ENCODE results near the gene CRTC1.
A peak's percentile ranks its signal among the peaks of the same experiment; 100 is the strongest.

Gene CRTC1

GRCh38 chr19:18781885-18782527 lies 98.5 kb downstream of the CRTC1 start:
- TF ChIP-seq, protein P1, sequence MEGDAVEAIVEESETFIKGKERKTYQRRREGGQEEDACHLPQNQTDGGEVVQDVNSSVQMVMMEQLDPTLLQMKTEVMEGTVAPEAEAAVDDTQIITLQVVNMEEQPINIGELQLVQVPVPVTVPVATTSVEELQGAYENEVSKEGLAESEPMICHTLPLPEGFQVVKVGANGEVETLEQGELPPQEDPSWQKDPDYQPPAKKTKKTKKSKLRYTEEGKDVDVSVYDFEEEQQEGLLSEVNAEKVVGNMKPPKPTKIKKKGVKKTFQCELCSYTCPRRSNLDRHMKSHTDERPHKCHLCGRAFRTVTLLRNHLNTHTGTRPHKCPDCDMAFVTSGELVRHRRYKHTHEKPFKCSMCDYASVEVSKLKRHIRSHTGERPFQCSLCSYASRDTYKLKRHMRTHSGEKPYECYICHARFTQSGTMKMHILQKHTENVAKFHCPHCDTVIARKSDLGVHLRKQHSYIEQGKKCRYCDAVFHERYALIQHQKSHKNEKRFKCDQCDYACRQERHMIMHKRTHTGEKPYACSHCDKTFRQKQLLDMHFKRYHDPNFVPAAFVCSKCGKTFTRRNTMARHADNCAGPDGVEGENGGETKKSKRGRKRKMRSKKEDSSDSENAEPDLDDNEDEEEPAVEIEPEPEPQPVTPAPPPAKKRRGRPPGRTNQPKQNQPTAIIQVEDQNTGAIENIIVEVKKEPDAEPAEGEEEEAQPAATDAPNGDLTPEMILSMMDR (IDR thresholded peaks at IDR 0.05; ENCODE audit: low read depth, low read length) = no peak
- no peak for DNase-seq (ENCODE audit: low read depth in 2 of 2)
- no peak overlapping the region for H3K4me3 ChIP-seq (replicated peaks in 1 of 2; ENCODE audit: low read depth in 2 of 2, low read length in 2 of 2)

DNA sequence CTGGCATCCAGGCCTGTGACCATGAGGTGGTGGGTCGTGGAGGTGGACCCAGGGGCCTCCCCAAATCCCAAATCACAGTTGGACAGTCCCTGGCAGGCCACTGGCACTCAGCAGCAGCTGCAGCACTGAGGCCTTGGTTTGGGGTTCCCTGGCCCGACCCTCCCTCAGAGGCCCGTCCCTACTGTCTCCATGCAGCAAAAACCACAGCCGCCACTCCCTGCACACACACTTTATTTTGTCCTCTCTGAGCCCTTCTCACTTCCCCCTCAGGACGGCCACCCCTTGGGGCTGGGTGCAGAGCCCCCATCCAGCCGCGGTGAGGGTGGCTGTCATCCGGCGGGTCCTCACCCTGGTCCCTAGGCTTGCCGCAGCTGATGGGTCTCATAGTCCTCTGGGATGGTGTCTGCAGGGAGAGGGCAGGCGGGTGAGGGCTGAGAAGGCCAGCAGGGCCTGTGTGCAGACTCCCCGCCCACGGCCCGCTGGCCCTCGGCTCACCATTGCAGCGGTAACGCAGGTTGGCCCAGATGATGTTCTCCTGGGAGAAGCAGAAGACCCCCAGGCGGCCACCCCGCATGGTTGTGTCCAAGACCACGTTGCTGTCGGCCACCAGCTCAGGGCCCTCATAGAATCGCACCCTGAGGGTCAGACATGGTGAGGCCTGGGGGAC lies 99.2 kb downstream of the CRTC1 start:
- no peak overlapping the region for H3K4me3 ChIP-seq (replicated peaks in 1 of 2; ENCODE audit: low read depth in 2 of 2, low read length in 2 of 2)
- TF ChIP-seq, protein P1 (IDR thresholded peaks at IDR 0.05; ENCODE audit: low read depth, low read length) = no peak
- no peak for DNase-seq (ENCODE audit: low read depth in 2 of 2)

DNA sequence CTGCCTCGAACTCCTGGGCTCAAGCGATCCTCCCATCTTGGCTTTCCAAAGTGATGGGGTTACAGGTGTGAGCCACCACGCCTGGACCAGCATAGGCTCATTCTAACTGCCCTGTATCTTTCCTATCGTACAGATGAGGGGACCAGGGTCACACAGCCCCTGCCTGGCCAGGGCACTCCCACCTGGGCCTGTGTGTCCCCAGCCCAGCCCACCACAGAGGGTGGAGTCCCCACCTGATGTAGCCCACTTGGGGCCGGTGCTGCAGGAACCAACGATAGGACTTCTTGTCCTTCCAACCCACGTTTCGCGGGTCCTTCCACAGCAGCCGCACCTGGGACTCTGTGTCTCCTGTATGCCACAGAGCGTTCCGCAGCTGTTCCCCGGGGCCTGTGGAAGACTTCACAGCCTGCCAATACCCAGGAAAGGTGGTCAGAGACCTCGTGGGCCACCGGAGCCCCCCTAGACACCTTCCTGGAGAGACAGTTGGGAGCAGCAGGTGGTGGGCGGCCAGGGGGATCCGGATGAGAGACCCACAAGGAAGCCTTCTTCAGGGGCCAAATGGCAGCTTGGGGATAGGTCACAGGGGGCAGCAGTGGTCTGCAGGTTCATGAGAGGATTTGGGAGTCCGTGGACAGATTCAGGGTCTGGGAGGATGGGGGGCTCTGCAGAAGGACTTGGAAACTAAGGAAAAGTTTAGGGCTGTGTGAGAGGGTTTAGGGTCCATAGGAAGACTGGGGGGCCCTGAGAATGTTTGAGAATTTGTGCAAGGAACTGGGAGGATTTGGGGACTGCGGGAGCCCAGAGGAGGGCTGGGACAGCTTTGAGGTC lies 100.7 kb downstream of the CRTC1 start:
- DNase-seq (ENCODE audit: low read depth in 2 of 2) = no peak
- TF ChIP-seq, protein P1 (IDR thresholded peaks at IDR 0.05; ENCODE audit: low read depth, low read length) = no peak
- no peak overlapping the region for H3K4me3 ChIP-seq (replicated peaks in 1 of 2; ENCODE audit: low read depth in 2 of 2, low read length in 2 of 2)

DNA sequence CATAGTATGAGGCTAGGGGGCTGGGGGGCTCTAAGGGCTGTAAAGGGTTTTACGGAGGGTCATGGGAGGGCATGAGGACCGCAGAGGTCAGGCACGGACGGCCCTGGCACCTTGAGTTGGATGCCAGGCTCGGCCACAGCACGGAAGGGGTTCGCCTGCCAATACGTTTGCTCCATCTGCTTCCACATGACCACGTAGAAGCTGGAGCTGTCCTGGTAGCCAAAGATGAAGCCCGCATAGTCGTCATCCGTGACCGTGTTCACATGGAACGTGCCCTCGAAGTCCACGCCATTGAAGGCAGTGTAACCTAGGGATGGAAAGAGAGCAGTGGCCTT lies 101.3 kb downstream of the CRTC1 start:
- DNase-seq (ENCODE audit: low read depth in 2 of 2) = no peak
- TF ChIP-seq, protein P1 (IDR thresholded peaks at IDR 0.05; ENCODE audit: low read depth, low read length) = no peak
- no peak overlapping the region for H3K4me3 ChIP-seq (replicated peaks in 1 of 2; ENCODE audit: low read depth in 2 of 2, low read length in 2 of 2)

GRCh38 chr19:18785179-18786124 lies 102.0 kb downstream of the CRTC1 start:
- TF ChIP-seq, protein P1 (IDR thresholded peaks at IDR 0.05; ENCODE audit: low read depth, low read length) = no peak
- peak; percentile 58 to 67 for DNase-seq (ENCODE audit: low read depth in 2 of 2)
- no peak overlapping the region for H3K4me3 ChIP-seq (replicated peaks in 1 of 2; ENCODE audit: low read depth in 2 of 2, low read length in 2 of 2)

Data from cardiac fibroblast (primary cell).